HCT116 (cell line): Measurements from ENCODE around the gene CARD14. TPM values are rescaled to one million over a fixed set of nuclear protein-coding genes. Genes with fewer than 3 reads are reported as not detected.

Experiments
- ATAC-seq: fragments of 200-7000 bp; cut with Tn5 transposase; 2 replicates; pipeline ENCODE4 v1.9.1; 2020; ENCODE audit warnings: mild to moderate bottlenecking, moderate library complexity
- BruUV-seq: library from RNA; stranded (reverse); fragments of 400-500 nt; replicated peaks from 2 replicates; lab custom pipeline; 2021; lab: Mats Ljungman, UMichigan
- CTCF ChIA-PET: fragments of 300-600 bp; sonication (Branson Sonifier 250); formaldehyde crosslinking; loops from one replicate; lab custom pipeline; 2021; ENCODE audit warnings: antibody characterized with exemption; lab: Charles Lee
- POLR2A ChIA-PET: fragments of 300-600, 350-600 bp; sonication (Branson Sonifier 250); formaldehyde crosslinking; loops from one replicate; lab custom pipeline; 2021; ENCODE audit warnings: antibody characterized with exemption; lab: Charles Lee
- RAD21 ChIA-PET, 2 experiments: fragments of 300-600 bp; sonication (Branson Sonifier 250); formaldehyde crosslinking; loops; one replicate each; lab custom pipeline; 2023; ENCODE audit warnings: low total read pairs in 2 of 2; ENCODE audit not compliant: uncharacterized antibody in 2 of 2, unreplicated experiment in 2 of 2, low non-redundant PET in 1 of 2; lab: Charles Lee
- DNase-seq: peaks from one replicate; pipeline ENCODE4 v3.0.0-alpha.2; 2010; ENCODE audit warnings: low read depth, low spot score
- H2AFZ ChIP-seq: fragments of 200-600 bp; shearing (Covaris generic), sonication (generic); 2 replicates; pipeline ENCODE4 v1.6.1; 2017; ENCODE audit warnings: low read depth, mixed run types, mixed read lengths, antibody characterized with exemption, low read length; ENCODE audit not compliant: poor library complexity, severe bottlenecking
- H3K27ac ChIP-seq: 2 replicates; pipeline ENCODE4 v1.5.1; 2012; ENCODE audit warnings: low read depth, low read length
- H3K27me3 ChIP-seq: fragments of 200-600 bp; sonication (generic); 2 replicates; pipeline ENCODE4 v1.6.1; 2016; ENCODE audit warnings: mixed run types, low read length, mixed read lengths; ENCODE audit not compliant: insufficient read depth
- H3K36me3 ChIP-seq, 2 experiments: fragments of 200-500 bp in 1 of 2; fragments of 200-600 bp in 1 of 2; sonication (Bioruptor generic) in 1 of 2; sonication (generic) in 1 of 2; 2 replicates each; pipeline versions ENCODE4 v1.5.1 to v1.6.1; 2014 to 2016; ENCODE audit warnings: low read length in 2 of 2, inconsistent platforms in 1 of 2, mixed read lengths in 1 of 2, mixed run types in 1 of 2; ENCODE audit not compliant: insufficient read depth in 2 of 2, control insufficient read depth in 1 of 2
- H3K4me1 ChIP-seq, 2 experiments: fragments of 200-600 bp in 1 of 2; sonication (generic) in 1 of 2; 2 replicates each; pipeline versions ENCODE4 v1.5.1 to v1.6.1; 2012 to 2017; ENCODE audit warnings: low read length in 2 of 2, inconsistent platforms in 1 of 2, mild to moderate bottlenecking in 1 of 2, mixed read lengths in 1 of 2, mixed run types in 1 of 2, moderate library complexity in 1 of 2; ENCODE audit not compliant: insufficient read depth in 2 of 2, control insufficient read depth in 1 of 2
- H3K4me2 ChIP-seq: fragments of 200-600 bp; sonication (generic); 2 replicates; pipeline ENCODE4 v1.6.1; 2017; ENCODE audit warnings: mixed run types, low read length, mixed read lengths
- H3K4me3 ChIP-seq, 2 experiments: fragments of 200-600 bp in 1 of 2; sonication (generic) in 1 of 2; replicated peaks in 1 of 2; 2 replicates each; pipeline ENCODE4 v1.5.1; 2011 to 2016; ENCODE audit warnings: low read length in 2 of 2, control low read depth in 1 of 2, low read depth in 1 of 2, mild to moderate bottlenecking in 1 of 2, mixed read lengths in 1 of 2, mixed run types in 1 of 2
- H3K79me2 ChIP-seq: fragments of 200-600 bp; sonication (generic); 2 replicates; pipeline ENCODE4 v1.6.1; 2017; ENCODE audit warnings: mild to moderate bottlenecking, mixed run types, low read length, moderate library complexity, mixed read lengths; ENCODE audit not compliant: insufficient read depth
- H3K9ac ChIP-seq: fragments of 200-600 bp; sonication (generic); 2 replicates; pipeline ENCODE4 v1.6.1; 2016; ENCODE audit warnings: low read length, mixed read lengths
- H3K9me2 ChIP-seq: fragments of 200-600 bp; sonication (generic), shearing (Covaris generic); 2 replicates; pipeline ENCODE4 v1.6.1; 2017; ENCODE audit warnings: mixed run types, mild to moderate bottlenecking, moderate library complexity; ENCODE audit not compliant: insufficient read depth
- H3K9me3 ChIP-seq, 2 experiments: fragments of 200-500 bp in 1 of 2; fragments of 200-600 bp in 1 of 2; sonication (Bioruptor generic) in 1 of 2; sonication (generic) in 1 of 2; 2 replicates each; pipeline ENCODE4 v1.6.1; 2014 to 2017; ENCODE audit warnings: low read length in 2 of 2, mixed read lengths in 2 of 2, inconsistent platforms in 1 of 2, low read depth in 1 of 2, mild to moderate bottlenecking in 1 of 2, mixed run types in 1 of 2, moderate library complexity in 1 of 2; ENCODE audit not compliant: control insufficient read depth in 1 of 2, insufficient read depth in 1 of 2
- H4K20me1 ChIP-seq: fragments of 200-600 bp; sonication (generic), shearing (Covaris generic); 2 replicates; pipeline ENCODE4 v1.6.1; 2017; ENCODE audit warnings: mixed run types, mild to moderate bottlenecking, moderate library complexity; ENCODE audit not compliant: insufficient read depth
- CBX3 ChIP-seq: IDR thresholded peaks from 2 replicates; pipeline ENCODE4 v1.6.1; 2012; ENCODE audit warnings: low read depth
- CEBPB ChIP-seq: IDR thresholded peaks from 2 replicates; pipeline ENCODE4 v1.6.1; 2012; ENCODE audit warnings: low read depth
- EGR1 ChIP-seq: IDR thresholded peaks from 2 replicates; pipeline ENCODE4 v1.6.1; 2012; ENCODE audit warnings: low read depth
- ELF1 ChIP-seq: IDR thresholded peaks from 2 replicates; pipeline ENCODE4 v1.6.1; 2012; ENCODE audit warnings: low read depth, borderline replicate concordance
- EZH2 ChIP-seq: fragments of 200-600 bp; sonication (generic); IDR thresholded peaks from 2 replicates; pipeline ENCODE4 v1.6.1; 2017; ENCODE audit warnings: antibody characterized with exemption, mixed run types
- EZH2phosphoT487 ChIP-seq: fragments of 200-600 bp; IDR thresholded peaks from 2 replicates; pipeline ENCODE4 v1.6.1; 2018; ENCODE audit warnings: antibody characterized with exemption, borderline replicate concordance
- JUND ChIP-seq: IDR thresholded peaks from 2 replicates; pipeline ENCODE4 v1.6.1; 2012
- POLR2A ChIP-seq: IDR thresholded peaks from 2 replicates; pipeline ENCODE4 v1.7.0; 2011; ENCODE audit warnings: borderline replicate concordance; ENCODE audit not compliant: insufficient read depth, insufficient read length; ENCODE audit errors: extremely low read depth
- POLR2AphosphoS5 ChIP-seq: IDR thresholded peaks from 2 replicates; pipeline ENCODE4 v1.6.1; 2011; ENCODE audit warnings: mild to moderate bottlenecking, low read depth, low read length, moderate library complexity
- RAD21 ChIP-seq: IDR thresholded peaks from 2 replicates; pipeline ENCODE4 v1.6.1; 2012; ENCODE audit warnings: low read depth, mild to moderate bottlenecking
- SIN3A ChIP-seq: IDR thresholded peaks from 2 replicates; pipeline ENCODE4 v1.6.1; 2012; ENCODE audit warnings: low read depth
- TCF7L2 ChIP-seq: IDR thresholded peaks from 2 replicates; pipeline ENCODE4 v1.7.0; 2011; ENCODE audit warnings: borderline replicate concordance, inconsistent platforms; ENCODE audit not compliant: insufficient read depth, insufficient read length; ENCODE audit errors: extremely low read depth
- YY1 ChIP-seq: IDR thresholded peaks from 2 replicates; pipeline ENCODE4 v1.6.1; 2011; ENCODE audit warnings: low read length, low read depth, moderate library complexity, mild to moderate bottlenecking; ENCODE audit not compliant: insufficient replicate concordance; ENCODE audit errors: extremely low read depth
- ZFX ChIP-seq: fragments of 450-650 bp; IDR thresholded peaks from 2 replicates; pipeline ENCODE4 v1.6.1; 2017
- intact Hi-C: fragments of 100-400 bp; cut with micrococcal nuclease; formaldehyde crosslinking; loops from 2 replicates; pipeline ENCODE4 v1.10.0; 2022
- total RNA-seq: library from RNA; stranded (reverse); gene quantifications from one replicate; pipeline ENCODE4 v1.2.1, GENCODE V29; 2021; ENCODE audit not compliant: unreplicated experiment
- TF ChIP-seq, protein P1 (sequence below): IDR thresholded peaks from 2 replicates; pipeline ENCODE4 v1.6.1; 2012
- TF ChIP-seq, protein P2 (sequence below), 3 experiments: fragments of 200-600 bp in 1 of 3; sonication (generic) in 1 of 3; IDR thresholded peaks in 2 of 3; conservative IDR thresholded peaks in 1 of 3; 2 replicates each; pipeline ENCODE4 v1.5.1; 2012 to 2017; ENCODE audit warnings: low read depth in 2 of 3, low read length in 2 of 3, antibody characterized with exemption in 1 of 3, borderline replicate concordance in 1 of 3, control low read depth in 1 of 3, mild to moderate bottlenecking in 1 of 3, mixed read lengths in 1 of 3, mixed run types in 1 of 3, moderate library complexity in 1 of 3; ENCODE audit not compliant: insufficient read depth in 1 of 3
- TF ChIP-seq, protein P3 (sequence below): IDR thresholded peaks from 2 replicates; pipeline ENCODE4 v1.6.1; 2012

The CARD14 gene
- total RNA-seq, 1 experiment from 2014 or later: 0.25 TPM

DNA sequence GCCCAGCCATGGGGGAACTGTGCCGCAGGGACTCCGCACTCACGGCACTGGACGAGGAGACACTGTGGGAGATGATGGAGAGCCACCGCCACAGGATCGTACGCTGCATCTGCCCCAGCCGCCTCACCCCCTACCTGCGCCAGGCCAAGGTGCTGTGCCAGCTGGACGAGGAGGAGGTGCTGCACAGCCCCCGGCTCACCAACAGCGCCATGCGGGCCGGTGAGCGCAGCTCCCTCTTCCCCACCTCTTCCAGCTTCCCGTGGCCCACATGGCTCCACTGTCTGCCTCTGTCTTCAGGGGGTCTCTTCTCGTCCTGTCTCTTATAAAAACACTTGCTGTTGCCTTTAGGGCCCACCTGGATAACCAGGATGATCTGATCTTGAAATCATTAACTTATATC, 11.6 kb downstream of the CARD14 start:
- Histone ChIP-seq H3K9ac (no peak overlapping the region), H3K4me1 (no peaks in the 10 kb centered on the region), H4K20me1 (no peaks in the 10 kb centered on the region), H3K4me2 (no peak overlapping the region), H2AFZ (no peak overlapping the region), H3K9me2 (no peaks in the 10 kb centered on the region), H3K27me3 (no peaks in the 10 kb centered on the region), H3K9me3 (no peaks in the 10 kb centered on the region), H3K4me3 (no peak overlapping the region), H3K27ac (no peak overlapping the region), H3K36me3 (no peaks in the 10 kb centered on the region), H3K79me2 (no peaks in the 10 kb centered on the region)
- intact Hi-C loops: no loop called here
- BruUV-seq: no TSS peak
- ChIA-PET CTCF (no interaction called here), RAD21 (no interaction called here), POLR2A (no interaction called here)
- no peak for TF ChIP-seq POLR2A
- no peak for TF ChIP-seq TCF7L2
- TF ChIP-seq ELF1: no peak
- TF ChIP-seq, protein P1, sequence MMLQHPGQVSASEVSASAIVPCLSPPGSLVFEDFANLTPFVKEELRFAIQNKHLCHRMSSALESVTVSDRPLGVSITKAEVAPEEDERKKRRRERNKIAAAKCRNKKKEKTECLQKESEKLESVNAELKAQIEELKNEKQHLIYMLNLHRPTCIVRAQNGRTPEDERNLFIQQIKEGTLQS: no peak
- TF ChIP-seq POLR2AphosphoS5: no peak
- no peak for TF ChIP-seq CEBPB
- TF ChIP-seq ZFX: no peak
- TF ChIP-seq EZH2: no peak
- TF ChIP-seq YY1: no peak
- no peak for TF ChIP-seq CBX3
- no peak for TF ChIP-seq RAD21
- no peak for TF ChIP-seq JUND
- TF ChIP-seq, protein P2, sequence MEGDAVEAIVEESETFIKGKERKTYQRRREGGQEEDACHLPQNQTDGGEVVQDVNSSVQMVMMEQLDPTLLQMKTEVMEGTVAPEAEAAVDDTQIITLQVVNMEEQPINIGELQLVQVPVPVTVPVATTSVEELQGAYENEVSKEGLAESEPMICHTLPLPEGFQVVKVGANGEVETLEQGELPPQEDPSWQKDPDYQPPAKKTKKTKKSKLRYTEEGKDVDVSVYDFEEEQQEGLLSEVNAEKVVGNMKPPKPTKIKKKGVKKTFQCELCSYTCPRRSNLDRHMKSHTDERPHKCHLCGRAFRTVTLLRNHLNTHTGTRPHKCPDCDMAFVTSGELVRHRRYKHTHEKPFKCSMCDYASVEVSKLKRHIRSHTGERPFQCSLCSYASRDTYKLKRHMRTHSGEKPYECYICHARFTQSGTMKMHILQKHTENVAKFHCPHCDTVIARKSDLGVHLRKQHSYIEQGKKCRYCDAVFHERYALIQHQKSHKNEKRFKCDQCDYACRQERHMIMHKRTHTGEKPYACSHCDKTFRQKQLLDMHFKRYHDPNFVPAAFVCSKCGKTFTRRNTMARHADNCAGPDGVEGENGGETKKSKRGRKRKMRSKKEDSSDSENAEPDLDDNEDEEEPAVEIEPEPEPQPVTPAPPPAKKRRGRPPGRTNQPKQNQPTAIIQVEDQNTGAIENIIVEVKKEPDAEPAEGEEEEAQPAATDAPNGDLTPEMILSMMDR (IDR thresholded peaks at IDR 0.05 in 2 of 3, conservative IDR thresholded peaks at IDR 0.05 in 1 of 3; ENCODE audit: borderline replicate concordance in 1 of 3, insufficient read depth in 1 of 3, low read depth in 2 of 3, low read length in 2 of 3): no peak
- no peak for TF ChIP-seq EGR1
- TF ChIP-seq, protein P3, sequence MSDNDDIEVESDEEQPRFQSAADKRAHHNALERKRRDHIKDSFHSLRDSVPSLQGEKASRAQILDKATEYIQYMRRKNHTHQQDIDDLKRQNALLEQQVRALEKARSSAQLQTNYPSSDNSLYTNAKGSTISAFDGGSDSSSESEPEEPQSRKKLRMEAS: no peak
- TF ChIP-seq EZH2phosphoT487: no peak
- no peak for TF ChIP-seq SIN3A
- ATAC-seq (no peak), DNase-seq (no peak)
